ENCODE results near the gene TCF7.

Gene TCF7

DNA sequence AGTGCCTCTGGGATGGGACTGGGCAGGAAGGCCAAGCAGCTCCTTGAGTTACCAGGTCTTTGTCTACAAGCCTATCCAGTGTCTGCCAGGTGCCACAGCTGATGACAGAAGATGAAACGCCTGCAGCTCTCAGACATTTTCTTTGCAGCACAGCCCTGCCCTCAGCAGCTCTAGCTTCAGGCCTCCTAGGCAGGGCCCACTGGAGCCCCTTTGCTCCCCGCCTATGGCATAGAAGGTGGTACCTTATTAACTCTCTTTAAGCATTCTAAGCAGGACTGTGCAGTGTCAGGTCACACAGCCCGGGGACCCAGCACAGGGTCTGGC lies 63.6 kb downstream of the TCF7 start:
- no peak for DNase-seq (ENCODE audit: low spot score)

DNA sequence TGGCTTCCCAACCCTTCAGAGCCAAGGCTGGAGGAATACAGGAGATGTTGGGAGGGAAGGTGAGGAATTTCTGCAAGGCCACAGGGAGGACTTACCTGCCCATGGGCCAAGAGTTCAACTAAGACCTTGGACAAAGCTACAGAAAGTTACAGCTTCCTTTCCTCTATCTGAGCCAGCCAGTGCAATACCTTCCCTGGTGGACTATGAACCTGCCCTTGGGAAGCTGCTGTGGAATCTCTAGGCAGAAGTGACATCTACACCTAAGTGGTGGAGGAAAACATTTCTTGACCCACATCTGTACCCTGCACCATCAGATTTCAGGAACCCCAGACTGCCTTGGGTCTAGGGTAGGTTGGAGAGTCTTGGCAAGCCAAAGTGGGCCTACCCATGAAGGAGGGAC lies 69.0 kb downstream of the TCF7 start:
- DNase-seq (ENCODE audit: low spot score), result no peak

DNA sequence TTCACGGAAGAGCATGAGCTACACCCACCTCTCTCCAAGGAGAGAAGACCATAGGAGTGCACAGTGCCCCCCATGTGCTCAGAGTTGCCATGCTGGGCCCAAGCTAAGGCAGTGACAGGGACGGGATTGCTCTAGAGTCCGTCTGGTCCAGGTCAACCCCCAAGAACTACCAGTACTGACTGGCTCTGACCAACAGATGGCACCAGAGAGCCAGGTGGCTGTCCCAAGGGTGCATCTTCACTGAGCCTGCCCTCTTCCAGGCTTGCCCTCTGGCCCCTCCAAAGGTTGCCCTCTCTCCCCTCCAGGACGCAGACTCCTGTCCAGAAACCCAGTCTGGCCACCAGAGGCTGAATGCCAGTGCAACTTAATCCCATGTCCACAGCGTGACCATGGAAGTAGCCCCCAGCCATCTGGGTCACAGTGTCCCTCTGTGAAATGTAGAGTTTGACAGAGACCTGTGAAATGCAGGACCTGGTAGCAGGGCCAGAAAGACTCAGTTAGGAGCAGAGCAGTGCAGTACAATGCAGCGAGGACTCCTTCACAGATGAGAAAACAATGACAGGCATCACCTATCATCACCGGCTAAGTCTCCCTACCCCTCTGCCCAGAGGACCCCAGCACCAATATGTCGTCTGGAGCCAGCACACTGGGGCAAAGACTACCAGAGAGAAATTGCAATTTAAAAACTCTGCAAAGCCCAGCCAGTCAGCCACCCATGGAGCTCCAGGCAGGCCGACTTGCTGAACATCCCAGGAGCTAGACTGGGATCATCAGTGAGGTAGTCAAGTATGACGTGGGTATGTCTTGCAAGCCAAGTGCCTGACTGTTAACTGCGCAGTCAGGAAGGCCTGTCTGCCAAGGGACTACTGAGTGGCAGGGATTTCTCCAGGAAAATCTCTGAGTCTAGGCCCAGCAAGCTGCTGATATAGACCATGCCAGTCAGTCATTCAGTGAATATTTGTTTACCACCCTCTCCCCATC lies 70.0 kb downstream of the TCF7 start:
- peak; percentile 82 for DNase-seq (ENCODE audit: low spot score)

DNA sequence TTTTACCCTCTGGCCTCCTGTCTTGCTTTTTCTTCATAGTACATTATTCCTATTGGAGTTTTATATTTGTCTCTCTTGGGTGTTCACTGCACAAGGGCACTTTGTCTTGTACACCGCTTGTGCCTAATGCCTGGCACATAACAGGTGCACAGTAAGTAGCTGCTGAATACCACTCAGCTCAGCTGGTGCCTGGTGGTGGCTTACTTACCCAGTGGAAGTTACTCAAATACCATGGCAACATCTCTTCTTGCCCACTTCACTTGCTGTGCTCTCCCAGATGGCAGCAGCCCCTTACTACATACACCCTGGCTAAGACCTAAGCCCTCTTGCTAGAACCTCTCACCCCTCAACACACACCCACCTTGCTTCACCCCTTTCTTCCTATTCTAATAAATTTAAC lies 73.6 kb downstream of the TCF7 start:
- no peak for DNase-seq (ENCODE audit: low spot score)

DNA sequence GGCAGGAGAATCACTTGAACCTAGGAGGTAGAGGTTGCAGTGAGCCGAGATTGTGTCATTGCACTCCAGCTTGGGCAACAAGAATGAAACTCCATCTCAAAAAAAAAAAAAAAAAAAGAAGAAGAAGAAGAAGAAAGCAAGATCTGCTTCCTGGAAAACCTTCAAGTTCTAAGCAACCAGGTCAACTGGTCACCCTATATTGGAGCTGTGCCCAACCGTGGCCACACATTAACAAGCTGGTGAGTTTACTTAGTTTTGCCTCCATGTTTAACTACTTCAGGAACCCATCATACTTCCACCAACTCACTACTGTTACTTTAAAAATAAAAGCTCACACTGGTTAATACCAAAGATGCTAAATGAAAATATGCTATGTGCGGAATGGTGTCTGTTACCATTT lies 74.5 kb downstream of the TCF7 start:
- no peak for DNase-seq (ENCODE audit: low spot score)

DNA sequence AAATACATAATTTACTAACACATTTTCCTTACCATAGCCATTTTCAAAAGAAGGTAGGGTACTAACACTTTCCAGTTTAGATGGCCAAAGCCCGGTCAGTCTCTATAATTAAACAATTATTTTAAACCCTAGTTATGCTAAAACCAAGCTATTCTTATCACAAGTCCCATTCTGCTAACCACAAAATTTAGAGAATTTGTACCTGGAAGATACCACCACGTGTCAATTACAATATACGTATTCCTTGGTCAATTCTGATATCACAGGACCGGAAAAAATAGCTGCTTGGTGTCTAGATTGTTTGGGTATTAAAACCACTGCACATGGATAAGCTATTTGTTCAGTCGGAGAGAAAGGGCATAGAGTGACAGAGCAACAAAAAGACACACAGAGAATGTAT lies 81.2 kb downstream of the TCF7 start:
- no peak for DNase-seq (ENCODE audit: low spot score)
